Posterior vena cava (tissue), 2 donors: ENCODE data around the gene AMY2A. TPM values are rescaled to one million over a fixed set of nuclear protein-coding genes. Genes with fewer than 3 reads are reported as not detected.
"Not testable (repeated sequence)": the region's sequence is repeated elsewhere in the genome, so short reads cannot be mapped to it uniquely, and the experiment has no call there.

Experiments
- DNase-seq: peaks from one replicate; pipeline ENCODE4 v3.0.0-alpha.2; 2020; ENCODE audit warnings: low spot score
- intact Hi-C, 2 donors: fragments of 100-400 bp; cut with DNase I; formaldehyde crosslinking; loops; one replicate each; pipeline versions ENCODE4 v1.14.1 to v1.14.2; 2022 to 2023
- long read RNA-seq, 2 donors: library from polyadenylated mRNA; unstranded; transcript quantifications; one replicate each; pipeline ENCODE4 v2.0.0, GENCODE V29; 2020 to 2021
- total RNA-seq, 2 donors: library from RNA; stranded (reverse); fragmentation: NEBNext Ultra II Directional; extraction: Animal tissue kit (Norgen Biotek cat#: 25700); gene quantifications; one replicate each; pipeline ENCODE4 v1.2.1, GENCODE V29; 2021
- donor health status: DM: yes; HTN: yes; CAD: no.
- donor health status: DM: yes; HTN: yes; CAD: no.

AMY2A gene
- total RNA-seq, result 1 to 10 TPM in 1 of 2 donors, not detected in 1; 3.3 TPM
- long read RNA-seq, donor 1, result 0 reads
- long read RNA-seq, donor 2, partial matches to known transcripts, result 0 of 4 reads
- long read RNA-seq, donor 2, other reads (novel, unspliced or antisense), result 0 of 4 reads

DNA sequence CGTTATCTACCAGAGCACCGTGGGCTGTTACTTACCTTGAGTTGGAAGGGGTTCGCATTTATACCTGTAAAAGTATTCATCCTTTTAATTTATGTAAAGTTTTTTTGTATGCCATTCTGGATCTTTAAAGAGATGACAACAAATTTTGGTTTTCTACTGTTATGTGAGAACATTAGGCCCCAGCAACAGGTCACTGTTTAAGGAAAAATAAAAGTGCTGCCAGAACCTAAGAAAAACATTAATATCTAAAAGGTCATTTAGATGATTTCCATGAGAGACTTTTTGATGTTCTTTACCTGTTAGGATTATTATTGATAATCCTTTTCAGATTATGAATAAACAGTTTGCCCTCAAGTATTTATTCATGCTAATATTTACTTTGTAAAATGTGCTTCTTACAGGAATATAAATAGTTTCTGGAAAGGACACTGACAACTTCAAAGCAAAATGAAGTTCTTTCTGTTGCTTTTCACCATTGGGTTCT lies at the start of gene AMY2A:
Gene AMY2A, plus strand, starts transcription at position 434 of the 484 bp plus-strand sequence. Its CDS starts 14 bp downstream, at position 448.
- DNase-seq, intact Hi-C loops: not testable (repeated sequence)

- intact Hi-C loops, result no loop called here
- DNase-seq, result no peak
Observed at GRCh38 chr1:103569493-103569892, 47.7 kb upstream of the AMY2A start.

GRCh38 chr1:103571289-103571688 lies 45.9 kb upstream of the AMY2A start, which contains the start of gene AMY2B:
Gene AMY2B (plus strand): TSS chr1:103571589. CDS start chr1:103571603, 14 bp downstream.
- intact Hi-C loops, DNase-seq: not testable (repeated sequence)

GRCh38 chr1:103576065-103576464 lies 41.2 kb upstream of the AMY2A start:
- no peak for DNase-seq
- intact Hi-C loops, result no loop called here

DNA sequence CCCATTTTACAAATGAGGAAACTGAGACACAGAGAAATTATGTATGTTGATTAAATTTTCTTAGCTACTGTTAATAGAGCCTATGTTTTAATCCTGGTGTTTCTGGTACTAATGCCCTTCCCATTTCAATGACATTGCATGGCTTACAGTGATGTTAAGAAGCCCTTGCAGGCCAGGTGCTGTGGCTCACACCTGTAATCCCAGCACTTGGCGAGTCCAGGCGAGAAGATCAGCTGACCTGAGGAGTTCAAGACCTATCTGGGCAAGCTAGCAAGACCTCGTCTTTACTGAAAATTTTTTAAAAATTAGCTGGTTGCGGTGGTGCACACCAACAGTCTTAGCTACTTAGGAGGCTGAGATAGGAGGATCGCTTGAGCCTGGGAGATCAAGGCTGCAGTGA lies 40.4 kb upstream of the AMY2A start:
- DNase-seq, intact Hi-C loops: not testable (repeated sequence)

- DNase-seq, result no peak
- intact Hi-C loops, result no loop called here
Observed at GRCh38 chr1:103582464-103582863, 34.8 kb upstream of the AMY2A start.

GRCh38 chr1:103583887-103584286 lies 33.3 kb upstream of the AMY2A start:
- intact Hi-C loops, result no loop called here
- no peak for DNase-seq

GRCh38 chr1:103584537-103584936 lies 32.7 kb upstream of the AMY2A start:
- intact Hi-C loops, result no loop called here
- no peak for DNase-seq

DNA sequence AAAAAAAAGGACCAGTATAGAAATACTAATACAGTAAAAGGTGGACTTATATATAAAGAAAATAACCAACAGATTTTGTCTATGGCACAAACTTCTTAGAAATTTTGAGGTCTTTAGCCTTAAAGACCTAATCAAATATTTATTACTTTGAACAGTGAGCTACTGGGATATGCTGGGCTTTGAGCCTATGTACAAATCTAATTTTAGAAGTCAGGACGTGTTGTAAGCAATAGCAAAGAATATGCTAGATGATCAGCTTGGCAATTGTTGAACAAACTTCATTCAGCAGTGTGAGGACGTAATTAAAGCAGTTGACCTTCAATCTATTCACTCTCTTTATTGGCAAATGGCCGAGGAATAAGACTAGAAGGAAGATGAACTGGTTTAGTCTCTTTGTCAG lies 14.5 kb upstream of the AMY2A start:
- DNase-seq, intact Hi-C loops: not testable (repeated sequence)

GRCh38 chr1:103616362-103616761 lies 865 bp upstream of the AMY2A start:
- intact Hi-C loops, result no loop called here

DNA sequence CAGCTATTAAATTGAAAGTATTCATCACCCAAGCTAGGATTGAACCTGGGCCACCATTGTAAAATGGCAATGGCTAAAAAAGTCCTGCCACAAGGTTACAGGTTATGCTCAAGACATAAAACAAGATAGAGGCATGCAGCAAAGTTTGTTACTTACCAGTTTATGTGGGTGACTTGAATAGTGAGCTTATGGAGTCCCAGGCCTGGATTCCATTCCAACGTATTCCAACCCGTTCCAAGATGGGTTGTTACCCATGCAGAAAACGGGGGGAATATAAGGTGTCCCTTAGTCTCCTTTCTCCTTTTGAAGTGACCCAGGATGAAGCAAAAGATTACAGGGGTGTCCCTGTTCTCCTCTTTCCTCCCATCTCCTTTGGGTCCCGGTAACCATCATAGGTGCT lies 10.2 kb downstream of the AMY2A start:
- DNase-seq, intact Hi-C loops: not testable (repeated sequence)

More at GRCh38 chr1:103616362-103616761, 865 bp upstream of the AMY2A start:
- DNase-seq, result peak; percentile 24

GRCh38 chr1:103641194-103641593 lies 24.0 kb downstream of the AMY2A start:
- DNase-seq, intact Hi-C loops: not testable (repeated sequence)

DNA sequence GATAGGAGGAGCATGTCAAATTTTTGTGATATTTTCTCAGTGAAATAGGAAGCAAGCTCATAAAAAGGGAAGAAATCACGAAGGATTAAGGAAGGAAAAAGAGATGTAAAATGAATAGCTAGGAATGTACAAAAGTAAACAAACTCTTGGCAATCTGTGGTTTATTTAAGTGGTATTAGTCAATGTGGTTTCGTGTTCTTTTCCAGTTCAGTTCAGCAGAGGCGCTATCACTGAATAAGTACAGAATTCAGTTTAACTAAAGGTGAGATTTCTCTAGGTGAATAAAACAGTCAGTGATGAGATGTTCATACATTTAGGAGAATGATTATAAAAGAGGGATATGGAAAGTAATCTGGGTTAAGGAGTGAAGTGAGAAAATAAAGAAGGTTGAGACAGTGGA lies 26.7 kb downstream of the AMY2A start:
- DNase-seq, intact Hi-C loops: not testable (repeated sequence)

DNA sequence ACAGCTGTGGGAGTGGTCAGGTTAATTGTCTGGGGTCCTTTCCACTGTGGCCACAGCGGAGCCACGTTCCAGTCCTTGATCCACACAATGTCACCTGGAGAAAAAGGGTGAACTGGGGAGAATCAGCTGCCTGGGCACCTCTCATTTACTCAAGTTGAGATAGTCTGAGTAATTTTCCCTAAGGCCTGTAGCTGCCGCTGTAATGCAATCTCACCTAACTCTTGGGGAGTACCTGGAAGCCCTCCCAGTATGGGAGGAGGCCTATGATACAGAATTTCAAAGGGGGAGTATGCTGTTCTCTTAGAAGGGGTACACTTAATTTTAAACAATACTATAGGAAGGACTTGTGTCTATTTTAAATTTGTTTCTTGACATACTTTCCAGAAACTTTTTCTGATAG lies 33.1 kb downstream of the AMY2A start:
- DNase-seq, intact Hi-C loops: not testable (repeated sequence)

GRCh38 chr1:103650889-103651288 lies 33.7 kb downstream of the AMY2A start:
- DNase-seq, intact Hi-C loops: not testable (repeated sequence)

DNA sequence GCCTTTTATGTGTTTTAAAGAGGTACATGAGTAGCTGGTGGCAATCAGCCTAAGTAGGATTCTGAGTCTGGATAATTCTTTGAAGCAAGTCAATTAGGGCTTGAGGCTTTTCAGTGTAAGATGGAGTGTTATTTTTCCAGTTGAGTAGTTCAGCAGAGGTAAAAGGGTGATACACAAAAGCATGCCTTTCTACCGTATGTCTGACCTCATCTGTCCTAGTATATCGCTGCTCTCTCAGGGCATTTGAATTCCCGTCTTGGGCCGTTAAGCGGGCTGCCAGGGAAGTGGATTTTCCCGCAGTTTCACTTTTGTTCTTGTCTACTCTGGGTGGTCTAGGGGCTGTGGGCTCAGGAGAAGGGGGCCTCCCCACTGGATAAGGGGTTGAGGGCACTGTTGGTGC lies 36.9 kb downstream of the AMY2A start:
- intact Hi-C loops, DNase-seq: not testable (repeated sequence)

DNA sequence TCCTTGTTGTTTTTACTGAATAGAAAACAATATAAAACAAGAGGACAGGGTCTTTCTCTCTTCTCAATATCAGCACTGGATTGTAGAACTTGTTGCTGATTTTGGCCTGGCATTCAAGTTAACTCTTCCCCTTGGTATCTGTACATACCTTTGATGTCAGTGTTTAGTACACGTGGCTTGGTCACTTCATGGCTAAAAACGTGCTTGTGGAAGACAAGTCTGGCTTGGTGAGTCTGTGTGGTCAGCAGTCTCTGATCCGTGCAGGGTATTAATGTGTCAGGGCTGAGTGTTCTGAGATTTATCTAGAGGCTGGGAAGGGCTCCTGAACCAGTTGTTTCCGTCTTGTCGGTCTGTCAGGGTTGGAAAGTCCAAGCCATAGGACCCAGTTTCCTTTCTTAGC lies 38.2 kb downstream of the AMY2A start, which contains the start of gene AMY1A:
Gene AMY1A, plus strand, starts transcription at position 301 of the 400 bp plus-strand sequence. CDS start 571 bp downstream, outside the sequence.
- intact Hi-C loops, DNase-seq: not testable (repeated sequence)
